Astrocyte of the cerebellum (primary cell): ENCODE data around the gene DSCAM.

Experiments
- DNase-seq: peaks from one replicate; pipeline ENCODE4 v3.0.0-alpha.2; 2011; ENCODE audit warnings: low read depth
- H3K4me3 ChIP-seq: 2 replicates; pipeline ENCODE4 v1.5.1; 2011; ENCODE audit warnings: mild to moderate bottlenecking, low read depth, low read length, moderate library complexity
- CTCF ChIP-seq: IDR thresholded peaks from 2 replicates; pipeline ENCODE4 v1.5.1; 2012; ENCODE audit warnings: low read length, low read depth, moderate library complexity, mild to moderate bottlenecking; ENCODE audit errors: missing control alignments
- in situ Hi-C: cut with HindIII; loops from 2 replicates; pipeline ENCODE4 v1.10.0; 2017; ENCODE audit warnings: low sequenced_read_pairs

Gene DSCAM

GRCh38 chr21:40173816-40174215 lies 673.1 kb downstream of the DSCAM start:
- in situ Hi-C loops = no loop called here
- no peak overlapping the region for H3K4me3 ChIP-seq
- no peak for TF ChIP-seq CTCF
- no peak for DNase-seq

GRCh38 chr21:40169971-40170370 lies 677.0 kb downstream of the DSCAM start:
- TF ChIP-seq CTCF = no peak
- H3K4me3 ChIP-seq = no peak overlapping the region
- in situ Hi-C loops = no loop called here
- DNase-seq = no peak

GRCh38 chr21:40166291-40166843 lies 680.6 kb downstream of the DSCAM start:
- in situ Hi-C loops = no loop called here
- TF ChIP-seq CTCF = peak; percentile 62
- peak; percentile 77 for DNase-seq
- H3K4me3 ChIP-seq = no peak overlapping the region

GRCh38 chr21:40165773-40166070 lies 681.2 kb downstream of the DSCAM start:
- in situ Hi-C loops = no loop called here
- DNase-seq = peak; percentile 91
- no peak overlapping the region for H3K4me3 ChIP-seq
- TF ChIP-seq CTCF = no peak

GRCh38 chr21:40164905-40165772 lies 681.8 kb downstream of the DSCAM start:
- no peak for DNase-seq
- TF ChIP-seq CTCF = no peak
- in situ Hi-C loops = no loop called here

GRCh38 chr21:40162075-40162474 lies 684.9 kb downstream of the DSCAM start:
- no peak overlapping the region for H3K4me3 ChIP-seq
- in situ Hi-C loops = no loop called here
- no peak for DNase-seq
- TF ChIP-seq CTCF = no peak

More at GRCh38 chr21:40164905-40165772, 681.8 kb downstream of the DSCAM start:
- H3K4me3 ChIP-seq = no peak overlapping the region
